ENCODE measurements around the gene RAPSN. TPM values are rescaled to one million over a fixed set of nuclear protein-coding genes. Genes with fewer than 3 reads are reported as not detected.

Gene RAPSN
- total and polyA plus RNA-seq, 2 donors (not counting 3 experiments of a cell fraction or from before 2014, with no cell fraction given), result 0.18 to 1.6 TPM

DNA sequence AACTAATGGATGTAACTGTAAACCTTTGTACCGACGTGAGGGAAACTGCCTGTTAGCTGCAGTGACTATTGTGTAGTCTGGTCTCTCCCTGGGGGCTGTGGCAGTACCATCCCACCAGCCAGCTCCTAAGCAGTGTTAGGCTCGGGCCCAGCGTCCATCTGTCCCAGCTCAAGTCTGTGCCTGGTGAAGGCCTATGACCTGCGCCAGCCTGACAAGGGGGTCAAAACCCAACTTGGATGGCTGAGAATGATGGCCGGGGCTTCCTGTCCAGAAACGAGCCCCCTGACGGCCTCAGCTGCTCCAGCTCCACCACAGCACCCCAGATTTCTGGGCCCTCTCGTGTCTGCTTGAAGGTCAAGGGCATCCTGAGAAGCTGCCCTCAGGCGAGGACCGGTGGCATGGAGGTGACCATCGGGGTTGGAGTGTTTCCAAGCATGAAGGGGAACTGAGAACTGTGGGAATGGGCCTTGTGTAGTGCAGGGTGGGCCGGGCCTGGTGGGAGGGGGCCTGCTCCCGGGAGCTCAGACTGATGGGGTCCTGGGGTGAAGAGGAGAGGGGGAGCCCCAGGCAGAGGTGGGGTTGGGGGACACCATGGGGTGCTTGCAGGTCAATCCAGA is 56.3 kb downstream of the RAPSN start:
- no peaks in the 10 kb centered on the region for H3K79me2 ChIP-seq (ENCODE audit: control insufficient read depth, insufficient read depth, low read length)
- no peaks in the 10 kb centered on the region for H3K9me3 ChIP-seq (replicated peaks; ENCODE audit: control insufficient read depth, insufficient read depth, low read length)
- no peak for DNase-seq (ENCODE audit: low read depth, low spot score)
- H3K27me3 ChIP-seq (ENCODE audit: control insufficient read depth in 2 of 2, insufficient read depth in 2 of 2, low read length in 2 of 2), result no peaks in the 10 kb centered on the region
- H3K4me3 ChIP-seq (replicated peaks in 1 of 3; ENCODE audit: insufficient read depth in 1 of 3, low read depth in 1 of 3, low read length in 3 of 3), result no peak overlapping the region
- H3K4me2 ChIP-seq (ENCODE audit: insufficient read depth, low read length), result no peak overlapping the region
- H4K20me1 ChIP-seq (replicated peaks; ENCODE audit: control insufficient read depth, extremely low read depth, insufficient read depth, low read length), result no peaks in the 10 kb centered on the region
- H2AFZ ChIP-seq (ENCODE audit: low read depth, low read length), result no peak overlapping the region
- CTCF ChIA-PET, result interaction anchor here (0.9 to 5.5 kb wide), 4 partner anchors 16 to 38 kb away, joined by 4 to 76 read pairs (median 4); partner anchors contain the start of gene SLC39A13
- no TSS peak for BruUV-seq (replicated peaks)
- H3K4me1 ChIP-seq (ENCODE audit: control insufficient read depth, extremely low read depth, insufficient read depth, low read length), result peaks cover 21% of the 10 kb centered on the region
- intact Hi-C loops (cut with micrococcal nuclease) (no loop called here), dilution Hi-C loops (cut with MboI; ENCODE audit: extremely low pct_ligation_motif_present, low sequenced_read_pairs) (no loop called here)
- no peak for TF ChIP-seq POLR2A (IDR thresholded peaks at IDR 0.05; ENCODE audit: low read depth, low read length)
- TF ChIP-seq EZH2 (IDR thresholded peaks at IDR 0.05; ENCODE audit: borderline replicate concordance, low read depth, low read length, severe bottlenecking), result no peak
- no peak for TF ChIP-seq MAX (IDR thresholded peaks at IDR 0.05; ENCODE audit: insufficient read depth, insufficient read length)
- no peak for TF ChIP-seq FOS (IDR thresholded peaks at IDR 0.05; ENCODE audit: borderline replicate concordance, insufficient read depth, low read length)
- TF ChIP-seq, protein P1, sequence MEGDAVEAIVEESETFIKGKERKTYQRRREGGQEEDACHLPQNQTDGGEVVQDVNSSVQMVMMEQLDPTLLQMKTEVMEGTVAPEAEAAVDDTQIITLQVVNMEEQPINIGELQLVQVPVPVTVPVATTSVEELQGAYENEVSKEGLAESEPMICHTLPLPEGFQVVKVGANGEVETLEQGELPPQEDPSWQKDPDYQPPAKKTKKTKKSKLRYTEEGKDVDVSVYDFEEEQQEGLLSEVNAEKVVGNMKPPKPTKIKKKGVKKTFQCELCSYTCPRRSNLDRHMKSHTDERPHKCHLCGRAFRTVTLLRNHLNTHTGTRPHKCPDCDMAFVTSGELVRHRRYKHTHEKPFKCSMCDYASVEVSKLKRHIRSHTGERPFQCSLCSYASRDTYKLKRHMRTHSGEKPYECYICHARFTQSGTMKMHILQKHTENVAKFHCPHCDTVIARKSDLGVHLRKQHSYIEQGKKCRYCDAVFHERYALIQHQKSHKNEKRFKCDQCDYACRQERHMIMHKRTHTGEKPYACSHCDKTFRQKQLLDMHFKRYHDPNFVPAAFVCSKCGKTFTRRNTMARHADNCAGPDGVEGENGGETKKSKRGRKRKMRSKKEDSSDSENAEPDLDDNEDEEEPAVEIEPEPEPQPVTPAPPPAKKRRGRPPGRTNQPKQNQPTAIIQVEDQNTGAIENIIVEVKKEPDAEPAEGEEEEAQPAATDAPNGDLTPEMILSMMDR (IDR thresholded peaks at IDR 0.05; ENCODE audit: extremely low read depth in 1 of 2, insufficient read depth in 1 of 2, low read depth in 1 of 2, low read length in 2 of 2), result no peak
- TF ChIP-seq MYC (IDR thresholded peaks at IDR 0.05; ENCODE audit: low read depth, low read length), result no peak
- no peak for TF ChIP-seq POLR2AphosphoS5 (IDR thresholded peaks at IDR 0.05; ENCODE audit: insufficient read depth, low read depth, low read length)
- no peak for TF ChIP-seq JUN (IDR thresholded peaks at IDR 0.05; ENCODE audit: borderline replicate concordance, insufficient read depth, insufficient read length, low read depth)
- TF ChIP-seq GATA2 (IDR thresholded peaks at IDR 0.05; ENCODE audit: insufficient read depth, insufficient read length, low read depth, low read length), result no peak
- no peak overlapping the region for H3K27ac ChIP-seq (ENCODE audit: insufficient read depth, low read depth, low read length)
- no peaks in the 10 kb centered on the region for H3K36me3 ChIP-seq (ENCODE audit: control insufficient read depth in 2 of 2, extremely low read depth in 1 of 2, insufficient read depth in 2 of 2, low read length in 2 of 2)
- H3K9ac ChIP-seq (replicated peaks; ENCODE audit: extremely low read depth, insufficient read depth, low read length), result no peak overlapping the region
- POLR2A ChIA-PET, result no interaction called here
- FAIRE-seq, result no peak
- H3K9me1 ChIP-seq (replicated peaks; ENCODE audit: control insufficient read depth, extremely low read depth, insufficient read depth, low read length), result no peaks in the 10 kb centered on the region

Data from endothelial cell of umbilical vein (primary cell).